Panc1 (cell line): ENCODE measurements around the gene CGA. TPM values are rescaled to one million over a fixed set of nuclear protein-coding genes. Genes with fewer than 3 reads are reported as not detected.

Source experiments
- ATAC-seq: fragments of 200-7000 bp; cut with Tn5 transposase; 2 replicates; pipeline ENCODE4 v1.9.1; 2020; ENCODE audit warnings: mild to moderate bottlenecking, moderate library complexity
- BruUV-seq: library from RNA; stranded (reverse); fragments of 400-500 nt; replicated peaks from 2 replicates; lab custom pipeline; 2021; lab: Mats Ljungman, UMichigan
- CTCF ChIA-PET: fragments of 300-600 bp; sonication (Branson Sonifier 250); formaldehyde crosslinking; loops from one replicate; lab custom pipeline; 2022; ENCODE audit warnings: antibody characterized with exemption; lab: Charles Lee
- POLR2A ChIA-PET: fragments of 300-600 bp; sonication (Branson Sonifier 250); formaldehyde crosslinking; loops from one replicate; lab custom pipeline; 2022; ENCODE audit warnings: antibody characterized with exemption; lab: Charles Lee
- DNase-seq: peaks from one replicate; pipeline ENCODE4 v3.0.0-alpha.2; 2010; ENCODE audit warnings: low read depth, low spot score
- H3K27ac ChIP-seq: 2 replicates; pipeline ENCODE4 v1.5.1; 2011; ENCODE audit warnings: mild to moderate bottlenecking, low read length, inconsistent platforms
- H3K27me3 ChIP-seq: fragments of 200-500 bp; sonication (Bioruptor generic); 2 replicates; pipeline ENCODE4 v1.6.0; 2014; ENCODE audit warnings: low read length, inconsistent platforms; ENCODE audit not compliant: control insufficient read depth, insufficient read depth
- H3K36me3 ChIP-seq: fragments of 200-500 bp; sonication (Bioruptor generic); 2 replicates; pipeline ENCODE4 v1.5.1; 2014; ENCODE audit warnings: inconsistent platforms, mild to moderate bottlenecking, low read length, moderate library complexity; ENCODE audit not compliant: control insufficient read depth, insufficient read depth
- H3K4me1 ChIP-seq: 2 replicates; pipeline ENCODE4 v1.5.1; 2011; ENCODE audit warnings: inconsistent platforms, mild to moderate bottlenecking, low read length, moderate library complexity; ENCODE audit not compliant: control insufficient read depth, insufficient read depth
- H3K4me3 ChIP-seq, 2 experiments: 2 replicates each; pipeline ENCODE4 v1.5.1; 2011 to 2012; ENCODE audit warnings: low read depth in 2 of 2, low read length in 2 of 2, mild to moderate bottlenecking in 2 of 2, inconsistent platforms in 1 of 2, moderate library complexity in 1 of 2
- H3K9me3 ChIP-seq: fragments of 200-500 bp; sonication (Bioruptor generic); 2 replicates; pipeline ENCODE4 v1.5.1; 2014; ENCODE audit warnings: low read depth, mild to moderate bottlenecking, inconsistent platforms, low read length, moderate library complexity; ENCODE audit not compliant: control insufficient read depth, insufficient read depth
- POLR2AphosphoS5 ChIP-seq: IDR thresholded peaks from 2 replicates; pipeline ENCODE4 v1.6.1; 2012; ENCODE audit warnings: mild to moderate bottlenecking, low read depth, low read length, moderate library complexity
- SIN3A ChIP-seq: IDR thresholded peaks from 2 replicates; pipeline ENCODE4 v1.6.1; 2012; ENCODE audit warnings: low read depth, mild to moderate bottlenecking, low read length, moderate library complexity, borderline replicate concordance; ENCODE audit not compliant: insufficient read depth
- TCF7L2 ChIP-seq: IDR thresholded peaks from 2 replicates; pipeline ENCODE4 v1.6.1; 2011; ENCODE audit warnings: mild to moderate bottlenecking, low read depth, low read length, inconsistent platforms
- in situ Hi-C: cut with HindIII; loops from 2 replicates; pipeline ENCODE4 v1.10.0; 2016; ENCODE audit warnings: low sequenced_read_pairs, low pct_unique_long_range_greater_than_20kb
- intact Hi-C: fragments of 100-400 bp; cut with micrococcal nuclease; formaldehyde crosslinking; loops from one replicate; pipeline ENCODE4 v1.10.0; 2022; ENCODE audit not compliant: unreplicated experiment
- total RNA-seq: library from RNA; stranded (reverse); gene quantifications from one replicate; pipeline ENCODE4 v1.2.1, GENCODE V29; 2021; ENCODE audit not compliant: unreplicated experiment
- TF ChIP-seq, protein P1 (sequence below): fragments of 450-650 bp; IDR thresholded peaks from 2 replicates; pipeline ENCODE4 v1.5.1; 2017; ENCODE audit warnings: mild to moderate bottlenecking
- TF ChIP-seq, protein P2 (sequence below), 2 experiments: IDR thresholded peaks; 2 replicates each; pipeline ENCODE4 v1.6.1; 2011 to 2012; ENCODE audit warnings: low read depth in 2 of 2, control low read depth in 1 of 2, low read length in 1 of 2, mild to moderate bottlenecking in 1 of 2, moderate library complexity in 1 of 2; ENCODE audit not compliant: insufficient read depth in 1 of 2

Gene CGA
- total RNA-seq, 1 experiment from 2014 or later, result not detected

DNA sequence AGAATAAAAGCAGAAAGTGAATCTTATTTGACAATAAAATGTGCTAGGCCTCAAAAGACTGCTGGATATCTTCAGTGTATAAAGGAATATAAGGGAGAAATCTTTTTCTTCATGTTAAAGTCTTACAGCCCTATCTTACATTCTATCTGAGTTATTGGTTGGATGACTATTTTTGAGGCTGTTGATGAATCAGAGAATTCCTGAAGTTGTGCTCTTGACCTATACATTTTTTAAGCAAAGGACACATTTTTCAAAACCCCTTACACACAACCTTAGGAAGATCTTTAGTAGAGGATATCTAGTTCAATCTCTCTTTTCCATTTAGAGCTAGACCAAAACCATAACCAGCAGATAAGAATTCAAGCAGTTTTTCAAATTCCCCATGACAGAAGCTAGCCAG lies 10.9 kb upstream of the CGA start:
- CTCF ChIA-PET, result no interaction called here

DNA sequence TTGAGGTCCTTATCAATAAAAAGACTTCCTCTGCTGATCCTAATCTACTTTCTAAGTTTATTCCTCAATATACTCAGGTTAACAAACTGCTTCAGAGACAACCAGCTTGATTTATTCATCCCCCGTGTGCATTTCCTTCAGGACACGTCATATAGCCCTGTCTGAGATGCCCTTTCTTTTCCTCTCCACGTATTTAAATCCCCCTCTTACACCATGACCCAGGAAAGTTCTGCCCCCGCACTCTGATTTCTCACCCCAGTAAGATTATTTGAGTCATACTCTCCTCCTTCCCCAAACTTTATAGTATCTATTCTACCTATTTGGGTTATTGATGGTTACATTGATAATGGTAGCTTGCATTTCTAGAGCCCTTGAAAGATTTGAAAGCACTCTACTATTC lies 9.8 kb upstream of the CGA start:
- in situ Hi-C loops (no loop called here), intact Hi-C loops (no loop called here)
- ChIA-PET POLR2A (no interaction called here), CTCF (no interaction called here)
- H3K4me1 ChIP-seq, result no peaks in the 10 kb centered on the region
- no peaks in the 10 kb centered on the region; the same call in 1 of the 2 replicates for H3K27me3 ChIP-seq
- TF ChIP-seq SIN3A, result no peak
- TF ChIP-seq TCF7L2, result no peak
- TF ChIP-seq, protein P1, sequence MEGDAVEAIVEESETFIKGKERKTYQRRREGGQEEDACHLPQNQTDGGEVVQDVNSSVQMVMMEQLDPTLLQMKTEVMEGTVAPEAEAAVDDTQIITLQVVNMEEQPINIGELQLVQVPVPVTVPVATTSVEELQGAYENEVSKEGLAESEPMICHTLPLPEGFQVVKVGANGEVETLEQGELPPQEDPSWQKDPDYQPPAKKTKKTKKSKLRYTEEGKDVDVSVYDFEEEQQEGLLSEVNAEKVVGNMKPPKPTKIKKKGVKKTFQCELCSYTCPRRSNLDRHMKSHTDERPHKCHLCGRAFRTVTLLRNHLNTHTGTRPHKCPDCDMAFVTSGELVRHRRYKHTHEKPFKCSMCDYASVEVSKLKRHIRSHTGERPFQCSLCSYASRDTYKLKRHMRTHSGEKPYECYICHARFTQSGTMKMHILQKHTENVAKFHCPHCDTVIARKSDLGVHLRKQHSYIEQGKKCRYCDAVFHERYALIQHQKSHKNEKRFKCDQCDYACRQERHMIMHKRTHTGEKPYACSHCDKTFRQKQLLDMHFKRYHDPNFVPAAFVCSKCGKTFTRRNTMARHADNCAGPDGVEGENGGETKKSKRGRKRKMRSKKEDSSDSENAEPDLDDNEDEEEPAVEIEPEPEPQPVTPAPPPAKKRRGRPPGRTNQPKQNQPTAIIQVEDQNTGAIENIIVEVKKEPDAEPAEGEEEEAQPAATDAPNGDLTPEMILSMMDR, result no peak
- TF ChIP-seq, protein P2, sequence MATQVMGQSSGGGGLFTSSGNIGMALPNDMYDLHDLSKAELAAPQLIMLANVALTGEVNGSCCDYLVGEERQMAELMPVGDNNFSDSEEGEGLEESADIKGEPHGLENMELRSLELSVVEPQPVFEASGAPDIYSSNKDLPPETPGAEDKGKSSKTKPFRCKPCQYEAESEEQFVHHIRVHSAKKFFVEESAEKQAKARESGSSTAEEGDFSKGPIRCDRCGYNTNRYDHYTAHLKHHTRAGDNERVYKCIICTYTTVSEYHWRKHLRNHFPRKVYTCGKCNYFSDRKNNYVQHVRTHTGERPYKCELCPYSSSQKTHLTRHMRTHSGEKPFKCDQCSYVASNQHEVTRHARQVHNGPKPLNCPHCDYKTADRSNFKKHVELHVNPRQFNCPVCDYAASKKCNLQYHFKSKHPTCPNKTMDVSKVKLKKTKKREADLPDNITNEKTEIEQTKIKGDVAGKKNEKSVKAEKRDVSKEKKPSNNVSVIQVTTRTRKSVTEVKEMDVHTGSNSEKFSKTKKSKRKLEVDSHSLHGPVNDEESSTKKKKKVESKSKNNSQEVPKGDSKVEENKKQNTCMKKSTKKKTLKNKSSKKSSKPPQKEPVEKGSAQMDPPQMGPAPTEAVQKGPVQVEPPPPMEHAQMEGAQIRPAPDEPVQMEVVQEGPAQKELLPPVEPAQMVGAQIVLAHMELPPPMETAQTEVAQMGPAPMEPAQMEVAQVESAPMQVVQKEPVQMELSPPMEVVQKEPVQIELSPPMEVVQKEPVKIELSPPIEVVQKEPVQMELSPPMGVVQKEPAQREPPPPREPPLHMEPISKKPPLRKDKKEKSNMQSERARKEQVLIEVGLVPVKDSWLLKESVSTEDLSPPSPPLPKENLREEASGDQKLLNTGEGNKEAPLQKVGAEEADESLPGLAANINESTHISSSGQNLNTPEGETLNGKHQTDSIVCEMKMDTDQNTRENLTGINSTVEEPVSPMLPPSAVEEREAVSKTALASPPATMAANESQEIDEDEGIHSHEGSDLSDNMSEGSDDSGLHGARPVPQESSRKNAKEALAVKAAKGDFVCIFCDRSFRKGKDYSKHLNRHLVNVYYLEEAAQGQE (IDR thresholded peaks at IDR 0.05; ENCODE audit: insufficient read depth in 1 of 2, low read depth in 2 of 2, low read length in 1 of 2), result no peak
- TF ChIP-seq POLR2AphosphoS5, result no peak
- H3K36me3 ChIP-seq, result no peaks in the 10 kb centered on the region
- no peak overlapping the region for H3K4me3 ChIP-seq
- no peaks in the 10 kb centered on the region for H3K9me3 ChIP-seq
- DNase-seq (no peak), ATAC-seq (no peak)
- no peak overlapping the region for H3K27ac ChIP-seq
- BruUV-seq, result no TSS peak

More for the DNA sequence above, 10.9 kb upstream of the CGA start:
- TF ChIP-seq, protein P2 (IDR thresholded peaks at IDR 0.05; ENCODE audit: insufficient read depth in 1 of 2, low read depth in 2 of 2, low read length in 1 of 2), result no peak
- TF ChIP-seq SIN3A, result no peak
- no peak for TF ChIP-seq POLR2AphosphoS5
- TF ChIP-seq, protein P1, result no peak
- no peak for TF ChIP-seq TCF7L2
- Histone ChIP-seq H3K9me3 (no peaks in the 10 kb centered on the region), H3K4me1 (no peaks in the 10 kb centered on the region), H3K27ac (no peak overlapping the region), H3K4me3 (no peak overlapping the region), H3K27me3 (no peaks in the 10 kb centered on the region; the same call in 1 of the 2 replicates), H3K36me3 (no peaks in the 10 kb centered on the region)
- BruUV-seq, result no TSS peak
- ATAC-seq (no peak), DNase-seq (no peak)
- intact Hi-C loops (no loop called here), in situ Hi-C loops (no loop called here)
- POLR2A ChIA-PET, result interaction anchor here (0.6 kb wide), 1 partner anchor 12 kb away, joined by 3 read pairs; no protein-coding TSS in a partner anchor
